ENCODE results near the gene LGR6.

GRCh38 chr1:202319381-202320080 is 125.9 kb downstream of the LGR6 start:
- TF ChIP-seq SUZ12 (IDR thresholded peaks at IDR 0.05; ENCODE audit: unreplicated experiment) (no peak), SPI1 (IDR thresholded peaks at IDR 0.05; ENCODE audit: borderline replicate concordance, insufficient read depth, low read depth, low read length) (no peak), PAX5 (IDR thresholded peaks at IDR 0.05; ENCODE audit: borderline replicate concordance, low read depth, low read length) (no peak), HDAC2 (IDR thresholded peaks at IDR 0.05) (no peak), POLR2A (IDR thresholded peaks at IDR 0.05; ENCODE audit: low read depth, low read length) (no peak), REST (IDR thresholded peaks at IDR 0.05; ENCODE audit: low read depth, low read length) (no peak), TAF1 (IDR thresholded peaks at IDR 0.05; ENCODE audit: borderline replicate concordance, low read depth, low read length) (no peak), ZNF622 (IDR thresholded peaks at IDR 0.05) (no peak), CREB1 (IDR thresholded peaks at IDR 0.05; ENCODE audit: low read depth) (no peak)
